AG04450 (cell line): ENCODE results near the gene UBXN10. TPM values are rescaled to one million over a fixed set of nuclear protein-coding genes. Genes with fewer than 3 reads are reported as not detected.

Experiments
- CTCF ChIA-PET: fragments of 300-600, 350-600 bp; formaldehyde crosslinking; extraction: SDS; loops from one replicate; lab custom pipeline; 2022; ENCODE audit warnings: antibody characterized with exemption, inconsistent platforms; lab: Charles Lee
- POLR2A ChIA-PET: fragments of 350-600 bp; formaldehyde crosslinking; extraction: SDS; loops from one replicate; lab custom pipeline; 2021; ENCODE audit warnings: antibody characterized with exemption, inconsistent platforms; lab: Yijun Ruan, JAX
- DNase-seq: peaks from one replicate; pipeline ENCODE4 v3.0.0-alpha.2; 2011; ENCODE audit warnings: low read depth, low spot score
- H3K27ac ChIP-seq: one replicate; pipeline ENCODE4 v1.5.1; 2012; ENCODE audit warnings: low read depth, low read length, control low read depth
- H3K27me3 ChIP-seq: one replicate; pipeline ENCODE4 v1.6.0; 2012; ENCODE audit warnings: low read length; ENCODE audit not compliant: control insufficient read depth, insufficient read depth
- H3K4me3 ChIP-seq: 2 replicates; pipeline ENCODE4 v1.5.1; 2011; ENCODE audit warnings: mild to moderate bottlenecking, low read depth, low read length, control low read depth
- H3K9me3 ChIP-seq: 2 replicates; pipeline ENCODE4 v1.5.1; 2012; ENCODE audit warnings: low read length; ENCODE audit not compliant: control insufficient read depth, insufficient read depth
- polyA plus RNA-seq: library from polyadenylated mRNA; depleted of rRNA; stranded (reverse); fragments of >200 nt; gene quantifications from 2 replicates; pipeline ENCODE4 v1.2.3, GENCODE V29; 2011; rRNA removed
- TF ChIP-seq, protein P1 (sequence below): IDR thresholded peaks from 2 replicates; pipeline ENCODE4 v1.5.1; 2011; ENCODE audit warnings: low read depth, low read length, control low read depth, inconsistent platforms

The UBXN10 gene
- polyA plus RNA-seq, 1 experiment: not detected

DNA sequence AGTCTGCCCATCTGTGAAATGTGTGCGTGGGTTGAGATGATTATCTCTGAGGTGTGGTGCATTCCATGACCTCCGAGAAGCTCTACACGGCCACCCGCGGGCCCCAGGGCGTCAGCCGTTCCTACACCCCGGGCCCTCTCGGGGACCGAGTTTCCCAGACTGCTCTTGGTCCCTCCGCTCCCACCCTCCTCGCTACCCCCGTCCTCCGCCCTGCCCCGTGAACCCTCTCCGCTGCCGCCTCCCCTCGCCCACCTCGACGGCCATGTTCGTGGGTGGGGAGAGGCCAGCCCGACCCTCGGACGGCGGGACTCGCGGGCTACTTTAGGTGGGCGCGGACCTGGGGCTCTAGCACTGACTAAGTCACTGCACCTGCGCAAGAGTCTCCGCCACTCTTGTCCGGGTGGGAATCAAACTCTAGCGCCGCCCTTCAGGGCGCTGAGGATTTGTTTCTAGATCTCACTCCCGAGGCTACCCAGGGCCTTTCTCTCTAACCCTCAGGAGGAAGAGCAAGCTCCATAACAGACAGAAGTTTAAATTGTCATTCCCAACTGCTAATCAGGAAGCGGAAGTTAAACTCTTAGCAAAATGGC is 57.1 kb downstream of the UBXN10 start:
- TF ChIP-seq, protein P1, sequence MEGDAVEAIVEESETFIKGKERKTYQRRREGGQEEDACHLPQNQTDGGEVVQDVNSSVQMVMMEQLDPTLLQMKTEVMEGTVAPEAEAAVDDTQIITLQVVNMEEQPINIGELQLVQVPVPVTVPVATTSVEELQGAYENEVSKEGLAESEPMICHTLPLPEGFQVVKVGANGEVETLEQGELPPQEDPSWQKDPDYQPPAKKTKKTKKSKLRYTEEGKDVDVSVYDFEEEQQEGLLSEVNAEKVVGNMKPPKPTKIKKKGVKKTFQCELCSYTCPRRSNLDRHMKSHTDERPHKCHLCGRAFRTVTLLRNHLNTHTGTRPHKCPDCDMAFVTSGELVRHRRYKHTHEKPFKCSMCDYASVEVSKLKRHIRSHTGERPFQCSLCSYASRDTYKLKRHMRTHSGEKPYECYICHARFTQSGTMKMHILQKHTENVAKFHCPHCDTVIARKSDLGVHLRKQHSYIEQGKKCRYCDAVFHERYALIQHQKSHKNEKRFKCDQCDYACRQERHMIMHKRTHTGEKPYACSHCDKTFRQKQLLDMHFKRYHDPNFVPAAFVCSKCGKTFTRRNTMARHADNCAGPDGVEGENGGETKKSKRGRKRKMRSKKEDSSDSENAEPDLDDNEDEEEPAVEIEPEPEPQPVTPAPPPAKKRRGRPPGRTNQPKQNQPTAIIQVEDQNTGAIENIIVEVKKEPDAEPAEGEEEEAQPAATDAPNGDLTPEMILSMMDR: no peak
- CTCF ChIA-PET: interaction anchor here (1.6 to 2.0 kb wide), 2 partner anchors 9 to 30 kb away, joined by 6 to 9 read pairs; no protein-coding TSS in a partner anchor
- Histone ChIP-seq H3K9me3 (no peaks in the 10 kb centered on the region; the same call in 1 of the 2 replicates), H3K4me3 (no peak overlapping the region), H3K27me3 (peaks cover 20% of the 10 kb centered on the region), H3K27ac (no peak overlapping the region)
- POLR2A ChIA-PET: no interaction called here
- DNase-seq: no peak

Other genes starting within 250 kb of the UBXN10 start
- not detected in 2 replicates for gene PLA2G2A, start 206.5 kb upstream of the UBXN10 start, polyA plus RNA-seq
- gene PLA2G5, start 115.9 kb upstream of the UBXN10 start, polyA plus RNA-seq: not detected in 2 replicates
- gene PLA2G2D, start 66.6 kb upstream of the UBXN10 start, polyA plus RNA-seq: not detected in 2 replicates
- gene PLA2G2F, start 46.8 kb upstream of the UBXN10 start, polyA plus RNA-seq: not detected in 2 replicates
- not detected in 2 replicates for gene PLA2G2C, start 422 bp downstream of the UBXN10 start, polyA plus RNA-seq
- not detected in 2 replicates for gene VWA5B1, start 104.8 kb downstream of the UBXN10 start, polyA plus RNA-seq